ENCODE results near the gene VPS13D.

DNA sequence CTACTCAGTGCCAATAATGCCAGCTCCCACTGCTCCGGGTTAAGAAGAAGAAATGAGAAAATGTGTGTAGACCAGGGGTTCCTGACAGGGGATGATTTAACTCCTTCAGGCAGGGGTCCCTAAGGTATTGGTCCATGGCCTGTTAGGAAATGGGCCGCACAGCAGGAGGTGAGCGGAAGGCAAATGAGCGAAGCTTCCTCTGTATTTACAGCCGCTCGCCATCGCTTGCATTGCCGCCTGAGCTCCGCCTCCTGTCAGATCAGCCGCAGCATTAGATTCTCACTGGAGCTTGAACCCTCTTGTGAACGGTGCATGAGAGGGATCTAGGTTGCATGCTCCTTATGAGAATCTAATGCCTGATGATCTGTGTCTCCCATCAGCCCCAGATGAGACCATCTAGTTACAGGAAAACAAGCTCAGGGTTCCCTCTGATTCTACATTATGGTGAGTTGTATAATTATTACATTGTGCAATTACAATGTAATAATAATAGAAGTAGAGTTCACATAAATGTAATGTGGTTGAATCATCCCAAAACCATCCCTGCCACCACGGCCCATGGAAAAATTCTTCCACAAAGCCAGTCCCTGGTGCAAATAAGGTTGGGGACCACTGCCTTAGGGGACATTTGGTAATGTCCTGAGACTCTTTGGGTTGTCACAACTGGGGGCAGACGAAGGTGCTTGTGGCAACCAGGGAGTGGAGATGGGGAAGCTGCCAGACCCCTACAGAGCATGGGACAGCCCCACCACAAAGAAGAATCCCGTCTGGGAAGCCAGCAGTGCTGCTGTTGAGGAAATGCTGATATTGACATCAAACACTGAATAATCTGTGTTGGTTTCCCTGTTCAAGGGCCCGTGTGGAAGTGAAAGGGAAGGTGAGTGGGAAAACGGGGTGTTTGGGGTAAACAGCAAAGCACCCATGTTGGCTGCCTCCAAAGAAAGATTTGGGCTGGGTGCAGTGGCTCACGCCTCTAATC, 327.4 kb downstream of the VPS13D start:
- TF ChIP-seq, protein P1, sequence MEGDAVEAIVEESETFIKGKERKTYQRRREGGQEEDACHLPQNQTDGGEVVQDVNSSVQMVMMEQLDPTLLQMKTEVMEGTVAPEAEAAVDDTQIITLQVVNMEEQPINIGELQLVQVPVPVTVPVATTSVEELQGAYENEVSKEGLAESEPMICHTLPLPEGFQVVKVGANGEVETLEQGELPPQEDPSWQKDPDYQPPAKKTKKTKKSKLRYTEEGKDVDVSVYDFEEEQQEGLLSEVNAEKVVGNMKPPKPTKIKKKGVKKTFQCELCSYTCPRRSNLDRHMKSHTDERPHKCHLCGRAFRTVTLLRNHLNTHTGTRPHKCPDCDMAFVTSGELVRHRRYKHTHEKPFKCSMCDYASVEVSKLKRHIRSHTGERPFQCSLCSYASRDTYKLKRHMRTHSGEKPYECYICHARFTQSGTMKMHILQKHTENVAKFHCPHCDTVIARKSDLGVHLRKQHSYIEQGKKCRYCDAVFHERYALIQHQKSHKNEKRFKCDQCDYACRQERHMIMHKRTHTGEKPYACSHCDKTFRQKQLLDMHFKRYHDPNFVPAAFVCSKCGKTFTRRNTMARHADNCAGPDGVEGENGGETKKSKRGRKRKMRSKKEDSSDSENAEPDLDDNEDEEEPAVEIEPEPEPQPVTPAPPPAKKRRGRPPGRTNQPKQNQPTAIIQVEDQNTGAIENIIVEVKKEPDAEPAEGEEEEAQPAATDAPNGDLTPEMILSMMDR (IDR thresholded peaks at IDR 0.05; ENCODE audit: low read depth, low read length, poor library complexity, severe bottlenecking): no peak
- no peak for TF ChIP-seq EZH2phosphoT487 (IDR thresholded peaks at IDR 0.05; ENCODE audit: borderline replicate concordance, low read length)

All from DOHH2 (cell line).